ENCODE data around the gene DPP6. TPM values are rescaled to one million over a fixed set of nuclear protein-coding genes. Genes with fewer than 3 reads are reported as not detected.

The DPP6 gene
- total and polyA plus RNA-seq, 2 experiments from 2014 or later = not detected

- H3K4me2 ChIP-seq = no peak overlapping the region
- H3K9me2 ChIP-seq (ENCODE audit: insufficient read depth) = no peaks in the 10 kb centered on the region
- TF ChIP-seq STAT1 (IDR thresholded peaks at IDR 0.05; ENCODE audit: unreplicated experiment) (no peak), NANOG (IDR thresholded peaks at IDR 0.05; ENCODE audit: borderline replicate concordance) (no peak), CREB1 (CRISPR knock-in tag; IDR thresholded peaks at IDR 0.05; ENCODE audit: low read depth) (no peak), JUNB (IDR thresholded peaks at IDR 0.05; ENCODE audit: unreplicated experiment) (no peak), EZH2 (IDR thresholded peaks at IDR 0.05; ENCODE audit: low read depth, unreplicated experiment) (no peak), ZNF114 (CRISPR knock-in tag; IDR thresholded peaks at IDR 0.05) (no peak), POLR2AphosphoS5 (IDR thresholded peaks at IDR 0.05; ENCODE audit: low read depth) (no peak), EZH2phosphoT487 (IDR thresholded peaks at IDR 0.05; ENCODE audit: unreplicated experiment) (no peak), ZNF331 (CRISPR knock-in tag; IDR thresholded peaks at IDR 0.05; ENCODE audit: low read depth) (no peak), CTCF (conservative IDR thresholded peaks at IDR 0.05; ENCODE audit: low read depth in 2 of 2) (no peak)
- TF ChIP-seq, protein P1, sequence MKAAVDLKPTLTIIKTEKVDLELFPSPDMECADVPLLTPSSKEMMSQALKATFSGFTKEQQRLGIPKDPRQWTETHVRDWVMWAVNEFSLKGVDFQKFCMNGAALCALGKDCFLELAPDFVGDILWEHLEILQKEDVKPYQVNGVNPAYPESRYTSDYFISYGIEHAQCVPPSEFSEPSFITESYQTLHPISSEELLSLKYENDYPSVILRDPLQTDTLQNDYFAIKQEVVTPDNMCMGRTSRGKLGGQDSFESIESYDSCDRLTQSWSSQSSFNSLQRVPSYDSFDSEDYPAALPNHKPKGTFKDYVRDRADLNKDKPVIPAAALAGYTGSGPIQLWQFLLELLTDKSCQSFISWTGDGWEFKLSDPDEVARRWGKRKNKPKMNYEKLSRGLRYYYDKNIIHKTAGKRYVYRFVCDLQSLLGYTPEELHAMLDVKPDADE (IDR thresholded peaks at IDR 0.05) = no peak
- TF ChIP-seq, protein P2, sequence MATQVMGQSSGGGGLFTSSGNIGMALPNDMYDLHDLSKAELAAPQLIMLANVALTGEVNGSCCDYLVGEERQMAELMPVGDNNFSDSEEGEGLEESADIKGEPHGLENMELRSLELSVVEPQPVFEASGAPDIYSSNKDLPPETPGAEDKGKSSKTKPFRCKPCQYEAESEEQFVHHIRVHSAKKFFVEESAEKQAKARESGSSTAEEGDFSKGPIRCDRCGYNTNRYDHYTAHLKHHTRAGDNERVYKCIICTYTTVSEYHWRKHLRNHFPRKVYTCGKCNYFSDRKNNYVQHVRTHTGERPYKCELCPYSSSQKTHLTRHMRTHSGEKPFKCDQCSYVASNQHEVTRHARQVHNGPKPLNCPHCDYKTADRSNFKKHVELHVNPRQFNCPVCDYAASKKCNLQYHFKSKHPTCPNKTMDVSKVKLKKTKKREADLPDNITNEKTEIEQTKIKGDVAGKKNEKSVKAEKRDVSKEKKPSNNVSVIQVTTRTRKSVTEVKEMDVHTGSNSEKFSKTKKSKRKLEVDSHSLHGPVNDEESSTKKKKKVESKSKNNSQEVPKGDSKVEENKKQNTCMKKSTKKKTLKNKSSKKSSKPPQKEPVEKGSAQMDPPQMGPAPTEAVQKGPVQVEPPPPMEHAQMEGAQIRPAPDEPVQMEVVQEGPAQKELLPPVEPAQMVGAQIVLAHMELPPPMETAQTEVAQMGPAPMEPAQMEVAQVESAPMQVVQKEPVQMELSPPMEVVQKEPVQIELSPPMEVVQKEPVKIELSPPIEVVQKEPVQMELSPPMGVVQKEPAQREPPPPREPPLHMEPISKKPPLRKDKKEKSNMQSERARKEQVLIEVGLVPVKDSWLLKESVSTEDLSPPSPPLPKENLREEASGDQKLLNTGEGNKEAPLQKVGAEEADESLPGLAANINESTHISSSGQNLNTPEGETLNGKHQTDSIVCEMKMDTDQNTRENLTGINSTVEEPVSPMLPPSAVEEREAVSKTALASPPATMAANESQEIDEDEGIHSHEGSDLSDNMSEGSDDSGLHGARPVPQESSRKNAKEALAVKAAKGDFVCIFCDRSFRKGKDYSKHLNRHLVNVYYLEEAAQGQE (IDR thresholded peaks at IDR 0.05; ENCODE audit: unreplicated experiment) = no peak
- TF ChIP-seq, protein P3, sequence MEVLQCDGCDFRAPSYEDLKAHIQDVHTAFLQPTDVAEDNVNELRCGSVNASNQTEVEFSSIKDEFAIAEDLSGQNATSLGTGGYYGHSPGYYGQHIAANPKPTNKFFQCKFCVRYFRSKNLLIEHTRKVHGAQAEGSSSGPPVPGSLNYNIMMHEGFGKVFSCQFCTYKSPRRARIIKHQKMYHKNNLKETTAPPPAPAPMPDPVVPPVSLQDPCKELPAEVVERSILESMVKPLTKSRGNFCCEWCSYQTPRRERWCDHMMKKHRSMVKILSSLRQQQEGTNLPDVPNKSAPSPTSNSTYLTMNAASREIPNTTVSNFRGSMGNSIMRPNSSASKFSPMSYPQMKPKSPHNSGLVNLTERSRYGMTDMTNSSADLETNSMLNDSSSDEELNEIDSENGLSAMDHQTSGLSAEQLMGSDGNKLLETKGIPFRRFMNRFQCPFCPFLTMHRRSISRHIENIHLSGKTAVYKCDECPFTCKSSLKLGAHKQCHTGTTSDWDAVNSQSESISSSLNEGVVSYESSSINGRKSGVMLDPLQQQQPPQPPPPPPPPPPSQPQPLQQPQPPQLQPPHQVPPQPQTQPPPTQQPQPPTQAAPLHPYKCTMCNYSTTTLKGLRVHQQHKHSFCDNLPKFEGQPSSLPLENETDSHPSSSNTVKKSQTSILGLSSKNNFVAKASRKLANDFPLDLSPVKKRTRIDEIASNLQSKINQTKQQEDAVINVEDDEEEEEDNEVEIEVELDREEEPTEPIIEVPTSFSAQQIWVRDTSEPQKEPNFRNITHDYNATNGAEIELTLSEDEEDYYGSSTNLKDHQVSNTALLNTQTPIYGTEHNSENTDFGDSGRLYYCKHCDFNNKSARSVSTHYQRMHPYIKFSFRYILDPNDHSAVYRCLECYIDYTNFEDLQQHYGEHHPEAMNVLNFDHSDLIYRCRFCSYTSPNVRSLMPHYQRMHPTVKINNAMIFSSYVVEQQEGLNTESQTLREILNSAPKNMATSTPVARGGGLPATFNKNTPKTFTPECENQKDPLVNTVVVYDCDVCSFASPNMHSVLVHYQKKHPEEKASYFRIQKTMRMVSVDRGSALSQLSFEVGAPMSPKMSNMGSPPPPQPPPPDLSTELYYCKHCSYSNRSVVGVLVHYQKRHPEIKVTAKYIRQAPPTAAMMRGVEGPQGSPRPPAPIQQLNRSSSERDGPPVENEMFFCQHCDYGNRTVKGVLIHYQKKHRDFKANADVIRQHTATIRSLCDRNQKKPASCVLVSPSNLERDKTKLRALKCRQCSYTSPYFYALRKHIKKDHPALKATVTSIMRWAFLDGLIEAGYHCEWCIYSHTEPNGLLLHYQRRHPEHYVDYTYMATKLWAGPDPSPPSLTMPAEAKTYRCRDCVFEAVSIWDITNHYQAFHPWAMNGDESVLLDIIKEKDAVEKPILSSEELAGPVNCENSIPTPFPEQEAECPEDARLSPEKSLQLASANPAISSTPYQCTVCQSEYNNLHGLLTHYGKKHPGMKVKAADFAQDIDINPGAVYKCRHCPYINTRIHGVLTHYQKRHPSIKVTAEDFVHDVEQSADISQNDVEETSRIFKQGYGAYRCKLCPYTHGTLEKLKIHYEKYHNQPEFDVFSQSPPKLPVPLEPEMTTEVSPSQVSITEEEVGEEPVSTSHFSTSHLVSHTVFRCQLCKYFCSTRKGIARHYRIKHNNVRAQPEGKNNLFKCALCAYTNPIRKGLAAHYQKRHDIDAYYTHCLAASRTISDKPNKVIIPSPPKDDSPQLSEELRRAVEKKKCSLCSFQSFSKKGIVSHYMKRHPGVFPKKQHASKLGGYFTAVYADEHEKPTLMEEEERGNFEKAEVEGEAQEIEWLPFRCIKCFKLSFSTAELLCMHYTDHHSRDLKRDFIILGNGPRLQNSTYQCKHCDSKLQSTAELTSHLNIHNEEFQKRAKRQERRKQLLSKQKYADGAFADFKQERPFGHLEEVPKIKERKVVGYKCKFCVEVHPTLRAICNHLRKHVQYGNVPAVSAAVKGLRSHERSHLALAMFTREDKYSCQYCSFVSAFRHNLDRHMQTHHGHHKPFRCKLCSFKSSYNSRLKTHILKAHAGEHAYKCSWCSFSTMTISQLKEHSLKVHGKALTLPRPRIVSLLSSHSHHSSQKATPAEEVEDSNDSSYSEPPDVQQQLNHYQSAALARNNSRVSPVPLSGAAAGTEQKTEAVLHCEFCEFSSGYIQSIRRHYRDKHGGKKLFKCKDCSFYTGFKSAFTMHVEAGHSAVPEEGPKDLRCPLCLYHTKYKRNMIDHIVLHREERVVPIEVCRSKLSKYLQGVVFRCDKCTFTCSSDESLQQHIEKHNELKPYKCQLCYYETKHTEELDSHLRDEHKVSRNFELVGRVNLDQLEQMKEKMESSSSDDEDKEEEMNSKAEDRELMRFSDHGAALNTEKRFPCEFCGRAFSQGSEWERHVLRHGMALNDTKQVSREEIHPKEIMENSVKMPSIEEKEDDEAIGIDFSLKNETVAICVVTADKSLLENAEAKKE (CRISPR knock-in tag; IDR thresholded peaks at IDR 0.05) = no peak
- no peak overlapping the region for H3K27ac Mint-ChIP-seq
- no peaks in the 10 kb centered on the region for H3F3A ChIP-seq (replicated peaks; ENCODE audit: low read depth)
- no peak overlapping the region for H2AFZ ChIP-seq
- H3K4me1 ChIP-seq (ENCODE audit: insufficient read depth) = no peaks in the 10 kb centered on the region
- no peak overlapping the region for H3K27ac ChIP-seq (ENCODE audit: low read depth)
- DNase-seq (ENCODE audit: low spot score) (no peak), ATAC-seq (no peak)
- H3K79me2 ChIP-seq (replicated peaks; ENCODE audit: insufficient read depth) = no peaks in the 10 kb centered on the region
- H3K4me1 Mint-ChIP-seq = peaks cover 32% of the 10 kb centered on the region
- H3K4me3 Mint-ChIP-seq = no peak overlapping the region
- H3K27me3 ChIP-seq (ENCODE audit: insufficient read depth) = no peaks in the 10 kb centered on the region
- H3K36me3 Mint-ChIP-seq (ENCODE audit: low read depth) = no peaks in the 10 kb centered on the region
- peaks cover 3% of the 10 kb centered on the region for H3K27me3 Mint-ChIP-seq (ENCODE audit: insufficient read depth, low read depth, poor library complexity)
- no peak overlapping the region for H3K4me3 ChIP-seq
- peaks cover 8% of the 10 kb centered on the region for H3K36me3 ChIP-seq (ENCODE audit: insufficient read depth)
- H4K20me1 ChIP-seq (replicated peaks; ENCODE audit: insufficient read depth) = no peaks in the 10 kb centered on the region
- H3K9me3 Mint-ChIP-seq = no peaks in the 10 kb centered on the region
These were observed 125.4 kb downstream of the DPP6 start for GRCh38 chr7:154177584-154177983.
